Measurements from ENCODE around the gene ZNF318.

Gene ZNF318

GRCh38 chr6:43302126-43302525, 67.3 kb downstream of the ZNF318 start:
- DNase-seq (ENCODE audit: low spot score), result no peak

- DNase-seq (ENCODE audit: low spot score), result no peak
Observed at GRCh38 chr6:43301081-43301870, 68.2 kb downstream of the ZNF318 start.

- no peak for DNase-seq (ENCODE audit: low spot score)
Observed at GRCh38 chr6:43299338-43300293, 69.8 kb downstream of the ZNF318 start.

GRCh38 chr6:43298565-43299337, 70.7 kb downstream of the ZNF318 start:
- no peak for DNase-seq (ENCODE audit: low spot score)

GRCh38 chr6:43297644-43298564, 71.5 kb downstream of the ZNF318 start, which contains the start of gene SLC22A7:
Gene SLC22A7 (plus strand): TSS chr6:43298260. CDS start chr6:43298359, 99 bp downstream.
- DNase-seq (ENCODE audit: low spot score), result no peak

GRCh38 chr6:43296780-43297497, 72.5 kb downstream of the ZNF318 start:
- DNase-seq (ENCODE audit: low spot score), result no peak

- DNase-seq (ENCODE audit: low spot score), result no peak
Observed at GRCh38 chr6:43295456-43295855, 74.0 kb downstream of the ZNF318 start.

GRCh38 chr6:43294536-43294935, 74.9 kb downstream of the ZNF318 start:
- no peak for DNase-seq (ENCODE audit: low spot score)

- no peak for DNase-seq (ENCODE audit: low spot score)
Observed at GRCh38 chr6:43293698-43294097, 75.7 kb downstream of the ZNF318 start.

GRCh38 chr6:43292763-43293318, 76.6 kb downstream of the ZNF318 start:
- DNase-seq (ENCODE audit: low spot score), result no peak

GRCh38 chr6:43292341-43292740, 77.1 kb downstream of the ZNF318 start:
- no peak for DNase-seq (ENCODE audit: low spot score)

- no peak for DNase-seq (ENCODE audit: low spot score)
Observed at GRCh38 chr6:43291708-43292107, 77.7 kb downstream of the ZNF318 start.

- DNase-seq (ENCODE audit: low spot score), result no peak
Observed at GRCh38 chr6:43290905-43291355, 78.5 kb downstream of the ZNF318 start.

GRCh38 chr6:43290339-43290904, 79.0 kb downstream of the ZNF318 start:
- DNase-seq (ENCODE audit: low spot score), result no peak

- DNase-seq (ENCODE audit: low spot score), result no peak
Observed at GRCh38 chr6:43287717-43288679, 81.4 kb downstream of the ZNF318 start.

- no peak for DNase-seq (ENCODE audit: low spot score)
Observed at GRCh38 chr6:43286980-43287716, 82.3 kb downstream of the ZNF318 start.

- no peak for DNase-seq (ENCODE audit: low spot score)
Observed at GRCh38 chr6:43286456-43286979, 82.9 kb downstream of the ZNF318 start.
